CD4-positive, alpha-beta T cell treated with Interleukin-15 for 4 hours (primary cell): ENCODE data around the gene MRPL28.
"Not testable (repeated sequence)": the region's sequence is repeated elsewhere in the genome, so short reads cannot be mapped to it uniquely, and the experiment has no call there.

ENCODE experiments used
- DNase-seq: peaks from one replicate; pipeline ENCODE4 v3.0.0-alpha.2; 2020; ENCODE audit warnings: low spot score

MRPL28 gene

DNA sequence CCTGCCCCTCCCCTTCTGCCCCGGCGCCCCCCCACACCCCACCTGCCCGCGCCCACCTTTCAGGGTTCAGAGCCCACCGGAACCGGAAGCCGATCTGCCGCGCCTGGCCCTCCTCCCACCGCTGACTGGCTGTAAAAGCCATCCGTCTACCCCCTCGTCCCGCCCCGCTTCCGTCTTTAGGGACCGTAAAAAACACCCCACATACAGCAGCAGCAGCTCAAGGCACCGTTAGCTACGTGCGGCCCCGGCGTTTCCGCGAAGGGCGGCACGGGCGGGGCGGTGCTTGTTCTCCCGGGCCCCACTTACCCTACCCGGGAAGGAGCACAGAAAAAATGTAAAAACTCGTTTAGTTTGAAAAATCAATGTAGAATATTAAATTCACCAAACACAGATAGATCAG is at the start of gene MRPL28:
TSS of gene MRPL28 (minus strand) at position 96 of the 400 bp plus-strand sequence. CDS start 320 bp downstream, outside the sequence.
- DNase-seq, result peak; percentile 93

DNA sequence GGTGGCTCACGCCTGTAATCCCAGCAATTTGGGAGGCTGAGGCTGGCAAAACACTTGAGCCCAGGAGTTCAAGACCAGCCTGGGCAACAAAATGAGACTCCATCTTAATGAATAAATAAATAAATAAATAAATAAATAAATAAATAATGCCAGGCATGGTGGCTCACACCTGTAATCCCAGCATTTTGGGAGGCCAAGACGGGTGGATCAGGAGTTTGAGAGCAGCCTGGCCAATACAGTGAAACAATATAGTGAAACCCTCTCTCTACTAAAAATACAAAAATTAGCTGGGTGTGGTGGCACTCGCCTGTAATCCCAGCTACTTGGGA is 44.8 kb upstream of the MRPL28 start:
- not testable (repeated sequence) for DNase-seq

DNA sequence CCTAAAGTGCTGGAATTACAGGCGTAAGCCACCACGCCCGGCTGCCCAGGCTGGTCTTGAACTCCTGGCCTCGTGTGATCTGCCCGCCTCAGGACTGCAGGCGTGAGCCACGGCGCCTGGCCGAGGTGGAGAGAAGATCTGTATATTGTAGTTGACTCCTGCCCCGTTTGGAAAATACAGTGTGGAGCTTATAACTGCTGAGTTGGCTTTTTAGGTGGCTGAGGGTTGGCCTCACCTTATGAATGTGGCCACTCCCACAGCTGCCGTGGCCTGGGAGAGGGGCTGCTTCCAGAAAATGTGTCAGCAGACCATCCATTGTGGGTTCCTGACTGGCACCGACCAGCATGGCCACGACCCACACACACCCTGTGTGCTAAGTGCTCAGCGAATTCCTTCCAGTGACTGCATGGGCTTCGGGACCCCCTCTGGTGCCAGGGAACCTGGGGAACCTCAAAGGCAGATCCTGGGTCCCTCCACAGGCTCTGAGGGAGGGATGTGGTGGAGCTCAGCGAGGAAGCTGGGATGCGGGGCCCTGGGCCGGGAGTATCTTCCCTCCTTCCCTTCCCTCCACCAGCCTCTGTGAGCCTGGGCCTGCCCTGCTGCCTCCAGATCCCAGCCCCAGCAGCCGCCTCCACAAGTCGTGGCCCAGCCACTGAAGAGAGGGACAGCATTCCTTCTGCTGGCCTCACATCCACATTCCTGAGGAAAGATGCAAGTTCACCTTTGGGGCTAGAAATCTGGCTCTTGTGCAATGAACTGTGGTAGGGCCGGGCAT is 44.2 kb upstream of the MRPL28 start:
- DNase-seq, result no peak

DNA sequence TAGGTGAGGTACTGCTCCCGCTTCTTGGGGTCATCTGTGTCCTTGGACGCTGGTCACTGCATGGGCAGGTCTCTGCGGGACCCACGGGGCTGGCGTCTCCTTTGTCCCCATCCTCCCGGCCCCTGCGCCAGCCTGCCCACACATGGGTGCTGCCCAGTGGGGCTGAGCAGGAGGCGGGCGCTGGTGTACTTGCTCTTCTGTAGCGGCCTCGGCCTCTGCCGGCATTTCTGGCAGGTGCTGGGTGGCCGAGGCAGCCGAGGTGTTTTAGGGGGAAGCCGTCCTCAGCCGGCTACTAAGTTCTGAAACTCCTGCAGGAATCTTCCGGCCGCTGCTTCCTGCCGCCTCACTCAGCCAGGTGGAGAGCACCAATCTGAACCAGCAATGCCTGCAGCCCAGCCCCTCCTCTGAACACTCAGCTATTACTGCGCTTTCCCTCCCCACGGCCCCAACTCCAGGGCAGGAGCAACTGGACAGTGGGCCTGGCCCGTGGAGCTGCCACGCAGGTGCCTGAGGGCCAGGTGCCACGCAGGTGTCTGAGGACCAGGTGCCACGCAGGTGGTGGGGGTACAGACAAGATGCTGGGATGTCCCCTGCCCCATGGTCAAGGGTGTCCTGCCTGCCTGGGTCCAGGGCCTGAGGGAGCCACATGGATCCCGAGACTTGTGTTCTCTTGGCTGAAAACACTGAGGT is 41.4 kb upstream of the MRPL28 start:
- no peak for DNase-seq

DNA sequence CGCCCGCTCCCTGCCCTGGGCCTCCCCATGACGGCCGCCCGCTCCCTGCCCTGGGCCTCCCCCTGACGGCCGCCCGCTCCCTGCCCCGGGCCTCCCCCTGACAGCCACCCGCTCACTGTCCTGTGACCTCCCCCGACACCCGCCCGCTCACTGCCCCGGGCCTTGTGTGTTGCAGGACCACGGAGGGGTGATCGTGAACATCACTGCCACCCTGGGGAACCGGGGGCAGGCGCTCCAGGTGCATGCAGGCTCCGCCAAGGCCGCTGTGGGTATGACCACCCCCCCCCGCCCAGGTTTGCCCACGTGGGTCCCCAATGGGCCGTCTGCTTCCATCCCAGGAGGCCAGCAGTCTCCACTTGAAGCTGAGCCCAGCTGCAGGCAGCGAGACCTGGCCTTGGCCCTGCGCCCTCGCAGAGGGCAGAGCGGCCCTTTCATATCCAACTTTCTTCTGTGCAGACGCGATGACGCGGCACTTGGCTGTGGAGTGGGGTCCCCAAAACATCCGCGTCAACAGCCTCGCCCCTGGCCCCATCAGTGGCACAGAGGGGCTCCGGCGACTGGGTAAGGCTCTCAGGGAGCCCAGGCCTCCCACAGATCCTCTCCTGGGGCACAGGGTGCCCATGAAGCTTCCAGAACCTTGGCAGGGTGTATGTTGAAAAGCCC is 40.3 kb upstream of the MRPL28 start:
- no peak for DNase-seq

DNA sequence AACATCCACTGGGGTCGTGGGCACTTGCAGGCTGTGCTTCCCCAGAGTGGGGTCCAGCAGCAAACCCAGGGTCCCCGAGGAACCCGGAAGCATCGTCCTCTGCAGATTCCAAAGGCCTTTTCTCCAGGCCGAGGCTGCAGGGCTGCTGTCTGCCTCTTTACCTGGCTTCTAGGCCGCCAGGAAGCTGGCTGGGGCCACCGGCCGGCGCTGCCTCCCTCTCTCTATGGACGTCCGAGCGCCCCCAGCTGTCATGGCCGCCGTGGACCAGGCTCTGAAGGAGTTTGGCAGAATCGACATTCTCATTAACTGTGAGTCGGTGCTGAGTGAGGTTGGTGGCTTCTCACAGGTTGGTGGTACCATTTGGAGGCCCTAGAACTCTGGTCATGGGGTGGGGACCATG is 36.9 kb upstream of the MRPL28 start:
- no peak for DNase-seq

DNA sequence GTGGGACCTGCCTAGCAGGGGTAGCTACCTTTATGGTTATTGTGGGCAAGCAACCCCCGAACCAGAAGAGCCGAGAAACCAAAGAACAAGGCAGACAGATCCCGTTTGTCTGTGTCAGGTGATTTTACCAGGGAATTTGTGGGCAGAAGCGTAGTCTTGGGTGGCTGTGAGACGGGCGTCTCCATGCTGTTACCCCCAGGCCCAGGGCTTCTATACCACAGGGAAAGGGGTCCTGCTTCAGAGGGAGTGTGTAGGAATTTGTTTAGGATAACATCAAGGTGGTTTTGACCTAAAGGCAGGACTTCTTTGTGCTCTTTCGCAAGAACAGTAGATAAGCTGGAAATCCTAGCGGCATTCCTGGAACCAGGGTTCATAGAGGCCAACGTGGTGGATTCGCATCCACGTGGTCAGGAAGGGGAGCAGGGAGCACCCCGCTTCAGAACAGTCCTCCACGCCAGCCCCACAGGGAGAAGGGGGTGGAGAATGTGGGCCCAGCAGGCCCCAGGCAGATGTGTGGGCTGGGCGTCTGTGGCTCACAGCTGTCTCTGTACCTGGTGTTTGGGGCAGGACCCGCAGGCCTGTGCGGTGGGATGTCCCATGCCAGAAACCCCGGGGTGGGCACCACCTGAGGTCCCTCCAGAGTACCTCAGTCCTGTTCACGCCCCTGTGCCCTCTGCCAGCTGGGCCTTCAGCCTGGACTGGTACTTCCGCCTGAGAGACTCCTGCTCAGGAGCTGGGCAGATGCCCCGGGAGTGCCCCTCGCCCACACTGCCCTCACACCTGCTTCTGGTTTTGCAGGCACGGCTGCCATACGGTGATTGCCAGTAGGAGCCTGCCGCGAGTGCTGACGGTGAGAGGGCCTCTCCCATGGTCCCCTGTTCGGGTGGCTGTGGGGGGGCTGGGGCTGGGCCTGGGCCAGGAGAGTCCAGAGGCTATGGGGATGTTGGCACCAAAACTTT is 35.5 kb upstream of the MRPL28 start:
- no peak for DNase-seq

DNA sequence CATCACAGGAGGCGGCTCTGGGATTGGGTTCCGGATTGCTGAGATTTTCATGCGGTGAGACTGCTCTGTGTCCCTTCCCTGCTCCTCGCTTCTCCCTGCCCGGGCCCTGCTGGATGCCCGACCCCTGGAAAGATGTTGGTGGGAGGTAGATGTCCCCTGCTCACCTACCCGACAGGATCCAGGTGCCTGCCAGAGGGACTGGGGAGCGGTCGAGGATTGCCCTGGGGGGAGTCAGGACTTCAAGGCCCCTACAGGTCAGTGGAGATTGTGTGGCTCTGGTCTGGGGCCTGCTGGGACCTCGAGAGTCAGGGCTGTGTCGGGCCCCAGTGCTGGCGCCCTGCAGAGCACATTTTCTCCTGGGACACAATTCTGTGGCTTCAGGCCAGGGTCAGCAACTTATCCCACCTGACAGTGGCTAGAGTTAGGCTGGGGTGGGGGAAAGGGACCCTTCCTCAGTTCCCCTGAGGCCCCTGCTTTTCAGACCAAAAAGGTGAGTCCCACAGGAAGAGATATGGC is 34.7 kb upstream of the MRPL28 start:
- DNase-seq, result no peak

DNA sequence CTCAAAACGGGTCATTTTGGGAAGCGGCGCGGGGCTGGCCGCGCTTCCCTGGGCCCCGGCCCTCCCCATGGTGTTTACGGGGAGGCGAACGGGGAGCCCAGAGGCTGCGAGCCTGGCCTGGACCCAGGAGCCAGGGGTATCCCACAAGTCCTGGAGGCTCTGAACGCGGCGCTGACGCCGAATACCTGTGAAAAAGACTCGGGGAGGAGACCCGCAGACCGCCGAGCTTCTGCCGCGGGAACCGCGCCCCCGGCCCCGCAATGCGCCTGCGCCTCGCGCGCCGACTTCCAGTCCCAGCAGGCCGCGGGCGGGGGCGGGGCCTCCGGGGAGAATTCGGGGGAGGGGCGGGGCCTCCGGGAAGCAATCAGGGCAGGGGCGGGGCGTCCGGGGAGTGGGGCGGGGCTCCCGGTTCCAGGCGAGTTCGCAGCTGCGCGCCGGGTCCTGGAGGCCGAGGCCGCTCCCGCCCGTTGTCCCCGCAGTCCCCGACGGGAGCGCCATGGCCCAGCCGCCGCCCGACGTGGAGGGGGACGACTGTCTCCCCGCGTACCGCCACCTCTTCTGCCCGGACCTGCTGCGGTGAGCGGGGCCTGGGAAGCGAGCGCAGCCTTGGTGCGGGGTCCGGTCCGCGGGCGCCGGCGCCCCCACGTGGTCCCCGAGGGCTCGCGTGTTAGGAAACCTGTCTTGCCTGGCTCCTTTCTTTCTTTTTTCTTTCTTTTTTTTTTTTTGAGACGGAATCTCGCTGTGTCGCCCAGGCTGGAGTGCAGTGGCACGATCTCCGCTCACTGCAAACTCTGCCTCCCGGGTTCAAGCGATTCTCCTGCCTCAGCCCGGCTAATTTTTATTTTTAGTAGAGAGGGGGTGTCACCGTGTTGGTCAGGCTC is 31.4 kb upstream of the MRPL28 start, which contains the start of gene DECR2:
TSS of gene DECR2 (plus strand) at position 418 of the 881 bp plus-strand sequence. CDS start at position 497, 79 bp downstream.
- DNase-seq, result peak; percentile 95

DNA sequence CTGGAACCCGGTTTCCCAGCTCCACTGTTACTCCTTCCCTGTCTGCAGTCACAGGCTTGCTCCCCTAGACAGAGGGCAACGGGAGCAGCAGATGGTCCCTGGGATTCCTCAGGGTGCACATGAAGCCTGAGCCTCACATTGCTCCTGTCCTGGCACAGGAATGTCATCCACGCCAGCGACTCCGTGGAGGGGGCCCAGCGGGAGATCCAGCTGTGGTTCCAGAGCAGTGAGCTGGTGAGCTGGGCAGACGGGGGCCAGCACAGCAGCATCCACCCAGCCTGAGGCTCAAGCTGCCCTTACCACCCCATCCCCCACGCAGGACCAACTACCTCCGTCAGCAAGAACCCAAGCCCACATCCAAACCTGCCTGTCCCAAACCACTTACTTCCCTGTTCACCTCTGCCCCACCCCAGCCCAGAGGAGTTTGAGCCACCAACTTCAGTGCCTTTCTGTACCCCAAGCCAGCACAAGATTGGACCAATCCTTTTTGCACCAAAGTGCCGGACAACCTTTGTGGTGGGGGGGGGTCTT is 29.8 kb upstream of the MRPL28 start:
- no peak for DNase-seq

DNA sequence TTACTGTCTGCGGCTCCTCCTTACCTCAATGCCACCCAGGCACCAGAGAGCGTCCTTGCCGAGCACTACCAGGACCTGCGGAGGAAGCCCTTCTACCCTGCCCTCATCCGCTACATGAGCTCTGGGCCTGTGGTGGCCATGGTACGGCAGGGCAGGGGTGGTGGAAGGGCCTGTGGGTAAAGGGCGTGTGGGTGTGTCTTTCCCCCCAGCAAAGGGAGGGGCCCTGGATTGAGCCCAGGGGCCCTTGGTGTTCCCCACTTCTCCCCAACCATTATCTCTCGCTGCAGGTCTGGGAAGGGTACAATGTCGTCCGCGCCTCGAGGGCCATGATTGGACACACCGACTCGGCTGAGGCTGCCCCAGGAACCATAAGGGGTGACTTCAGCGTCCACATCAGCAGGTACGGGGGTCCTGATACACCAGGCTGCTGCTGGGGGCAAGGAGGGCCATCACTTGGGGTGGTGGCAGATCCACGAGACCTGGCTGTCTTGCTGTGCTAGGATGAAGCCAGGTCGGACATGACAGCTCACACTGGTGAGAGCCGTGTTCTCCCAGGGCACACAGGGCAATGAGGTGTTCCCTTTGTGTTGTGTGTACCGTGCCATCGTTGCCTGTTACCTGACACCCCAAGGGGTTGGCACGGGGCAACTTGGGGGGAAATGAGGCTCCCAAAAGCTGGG is 29.1 kb upstream of the MRPL28 start:
- no peak for DNase-seq

DNA sequence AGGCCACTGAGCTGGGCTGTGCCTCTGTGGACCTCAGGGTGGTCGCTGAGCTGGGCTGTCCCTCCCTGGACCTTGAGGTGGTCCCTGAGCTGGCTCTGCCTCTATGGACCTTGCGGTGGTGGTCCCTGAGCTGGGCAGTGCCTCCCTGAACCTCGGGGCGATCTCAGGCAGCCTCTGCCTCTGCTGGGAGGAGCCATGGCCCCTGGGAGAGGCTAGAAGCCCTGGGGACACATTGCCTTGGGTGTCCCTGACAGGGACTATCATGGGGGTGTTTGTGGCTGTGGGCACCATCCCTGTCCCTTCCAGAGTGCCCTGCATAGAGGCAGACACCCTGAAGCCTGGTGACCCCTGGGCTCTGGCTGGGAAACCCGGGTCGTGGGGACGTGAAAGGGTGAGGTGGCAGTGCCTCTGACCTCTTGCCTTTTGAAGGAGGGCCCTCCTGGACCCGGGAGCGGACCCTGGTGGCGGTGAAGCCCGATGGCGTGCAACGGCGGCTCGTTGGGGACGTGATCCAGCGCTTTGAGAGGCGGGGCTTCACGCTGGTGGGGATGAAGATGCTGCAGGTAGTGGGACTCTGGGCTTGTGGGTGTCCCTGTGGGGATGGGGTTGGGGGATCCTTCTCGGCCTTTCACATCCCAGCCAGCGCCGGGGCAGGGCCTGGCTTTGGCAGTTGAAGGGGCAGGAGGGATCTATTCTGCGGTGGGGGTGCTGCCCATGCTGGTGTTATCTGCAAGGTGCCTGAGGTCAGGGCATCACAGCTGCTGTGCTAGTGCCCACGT is 28.4 kb upstream of the MRPL28 start:
- no peak for DNase-seq

DNA sequence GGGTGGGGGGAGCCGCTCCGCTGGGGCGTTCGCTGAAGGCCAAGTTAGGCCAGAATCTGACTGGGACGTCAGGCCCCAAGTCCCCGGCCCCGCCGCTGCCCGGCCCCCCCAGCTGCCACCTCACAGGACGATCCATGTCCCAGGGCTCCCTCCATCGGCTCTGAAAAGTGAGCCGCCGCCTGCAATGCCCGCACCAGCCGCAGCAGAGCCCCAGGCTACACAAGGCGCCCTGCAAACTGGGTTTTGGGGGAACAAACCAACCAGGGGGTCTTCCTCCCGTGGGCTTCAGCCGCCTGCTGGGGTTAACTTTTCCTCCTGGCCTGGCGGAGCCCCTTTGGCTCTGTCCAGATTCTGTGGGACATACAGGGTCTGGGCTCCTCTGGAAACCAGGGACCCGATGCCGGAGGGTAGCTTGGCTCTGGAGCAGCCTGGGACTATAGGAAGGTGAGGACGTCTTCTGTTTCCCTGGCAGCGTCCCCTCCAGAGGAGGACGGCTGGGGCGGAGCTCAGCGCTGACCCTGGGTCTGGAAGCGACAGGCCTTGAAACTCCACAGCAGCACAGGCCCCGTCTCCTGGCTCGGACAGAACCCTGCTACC is 27.5 kb upstream of the MRPL28 start:
- no peak for DNase-seq

DNA sequence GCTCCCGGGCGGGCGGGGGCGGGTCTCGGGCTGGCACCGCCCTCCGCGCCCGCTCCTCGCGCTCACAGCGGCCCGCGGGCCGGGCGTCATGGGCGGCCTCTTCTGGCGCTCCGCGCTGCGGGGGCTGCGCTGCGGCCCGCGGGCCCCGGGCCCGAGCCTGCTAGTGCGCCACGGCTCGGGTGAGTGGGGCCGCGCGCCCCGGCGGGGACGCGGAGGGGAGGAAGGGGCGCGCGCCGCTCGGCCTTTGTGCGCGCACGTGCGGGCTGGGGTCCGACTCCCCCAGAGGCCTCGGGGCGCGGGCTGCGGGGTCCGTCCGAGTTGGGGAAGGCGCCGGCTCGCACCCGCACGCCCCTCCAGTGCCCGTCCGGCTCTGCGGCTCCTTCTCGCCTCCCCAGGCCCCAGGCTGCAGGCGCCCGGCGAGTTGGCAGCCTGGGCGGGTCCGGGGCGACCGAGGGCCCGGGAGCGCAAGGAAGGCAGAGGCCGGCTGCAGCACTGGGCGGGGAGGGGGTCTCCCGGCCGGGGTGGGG is 26.9 kb upstream of the MRPL28 start, which contains the start of gene NME4:
TSS of gene NME4 (plus strand) at position 65 of the 527 bp plus-strand sequence. CDS start at position 89, 24 bp downstream.
- no peak for DNase-seq

DNA sequence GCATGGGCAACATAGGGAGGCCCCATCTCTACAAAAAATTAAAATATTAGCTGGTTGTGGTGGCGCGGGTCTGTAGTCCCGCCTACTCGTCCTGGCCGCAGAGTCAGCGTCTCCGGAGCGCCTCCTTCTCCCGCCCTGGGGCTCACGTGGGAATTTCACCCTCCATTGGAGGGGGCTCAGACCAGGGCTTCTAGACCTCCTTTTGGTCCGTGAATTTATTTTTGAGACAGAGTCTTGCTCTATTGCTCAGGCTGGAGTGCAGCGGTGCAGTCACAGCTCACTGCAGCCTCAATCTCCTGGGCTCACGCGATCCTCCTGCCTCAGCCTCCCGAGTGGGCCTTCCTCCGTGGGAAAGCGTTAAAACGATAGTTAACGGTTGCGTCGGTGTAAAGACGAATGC is 26.3 kb upstream of the MRPL28 start:
- DNase-seq, result no peak

DNA sequence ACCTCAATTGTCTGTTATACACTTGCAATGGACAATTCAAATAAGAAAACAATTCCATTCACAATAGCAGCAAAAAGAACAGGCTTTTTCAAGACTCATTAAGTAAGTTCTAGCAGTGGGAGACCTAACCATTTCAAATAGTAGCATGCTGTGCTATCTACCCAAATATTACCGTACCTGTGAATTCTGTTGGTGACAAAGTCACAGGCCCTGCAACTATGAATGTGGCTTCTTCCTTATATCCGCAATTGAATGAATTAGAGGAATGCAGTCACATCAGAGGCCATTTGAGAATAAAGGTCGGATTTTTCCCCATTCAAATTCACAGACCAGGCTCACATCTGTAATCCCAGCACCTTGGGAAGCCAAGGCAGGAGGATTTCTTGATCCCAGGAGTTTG is 25.9 kb upstream of the MRPL28 start:
- no peak for DNase-seq

DNA sequence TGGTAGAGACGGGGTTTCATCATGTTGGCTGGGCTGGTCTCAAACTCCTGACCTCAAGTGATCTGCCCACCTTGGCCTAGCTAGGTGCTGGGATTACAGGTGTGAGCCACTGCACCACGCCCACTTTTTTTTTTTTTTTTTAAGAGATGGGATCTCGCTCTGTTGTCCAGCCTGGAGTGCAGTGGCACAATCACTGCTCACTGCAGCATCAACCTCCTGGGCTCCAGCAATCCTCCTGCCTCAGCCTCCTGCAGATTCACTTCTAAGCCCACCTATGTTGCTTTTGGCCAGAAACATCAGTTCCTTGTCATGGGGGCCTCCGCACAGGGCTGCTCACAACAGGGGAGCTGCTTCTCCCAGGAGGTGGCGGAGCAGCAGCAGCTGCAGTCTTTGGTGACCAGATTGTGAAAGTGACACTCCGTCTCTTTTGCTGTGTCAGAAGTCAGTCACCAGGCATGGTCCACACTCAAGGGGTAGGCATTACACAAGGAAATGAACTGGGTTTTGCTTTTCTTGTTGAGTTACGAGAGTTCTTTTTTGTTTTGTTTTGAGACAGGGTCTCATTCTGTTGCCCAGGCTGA is 22.2 kb upstream of the MRPL28 start:
- DNase-seq, result no peak

DNA sequence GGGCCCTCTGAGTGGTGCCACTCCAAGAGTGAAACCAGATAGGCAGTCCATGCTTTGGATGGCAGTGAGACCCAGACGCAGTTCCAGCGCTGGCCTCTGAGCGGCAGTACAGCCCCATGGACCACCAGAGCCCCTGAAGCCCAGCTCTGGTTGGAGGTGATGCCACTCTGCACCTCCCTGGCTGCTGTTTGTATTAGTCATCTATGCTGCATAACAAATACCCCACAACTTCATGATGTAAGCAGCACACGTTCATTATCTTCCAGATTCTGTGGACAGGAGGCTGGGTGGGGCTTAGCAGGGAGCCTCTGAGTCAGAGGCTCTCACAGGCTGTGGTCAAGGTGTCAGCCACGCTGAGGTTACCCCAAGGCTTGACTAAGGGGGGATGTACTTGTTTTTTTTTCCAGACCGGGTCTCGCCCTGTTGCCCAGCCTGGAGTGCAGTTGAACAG is 21.6 kb upstream of the MRPL28 start:
- peak; percentile 85 for DNase-seq
